H7 (cell line): Measurements from ENCODE around the gene PDE5A. TPM values are rescaled to one million over a fixed set of nuclear protein-coding genes. Genes with fewer than 3 reads are reported as not detected.
A peak's percentile ranks its signal among the peaks of the same experiment; 100 is the strongest.
"Not testable (repeated sequence)": the region's sequence is repeated elsewhere in the genome, so short reads cannot be mapped to it uniquely, and the experiment has no call there.

Experiments
- DNase-seq: peaks from one replicate; pipeline ENCODE4 v3.0.0; 2012
- H3K27me3 ChIP-seq: 2 replicates; pipeline ENCODE4 v1.6.0; 2011; ENCODE audit warnings: mild to moderate bottlenecking, low read length; ENCODE audit not compliant: control insufficient read depth, insufficient read depth
- H3K36me3 ChIP-seq: replicated peaks from 2 replicates; pipeline ENCODE4 v1.5.1; 2011; ENCODE audit warnings: low read length; ENCODE audit not compliant: control insufficient read depth, insufficient read depth
- H3K4me3 ChIP-seq: 2 replicates; pipeline ENCODE4 v1.5.1; 2011; ENCODE audit warnings: low read depth, mild to moderate bottlenecking, control low read depth, low read length, moderate library complexity; ENCODE audit not compliant: insufficient read depth
- total RNA-seq: library from RNA; depleted of rRNA; stranded (reverse); fragments of >200 nt; shearing (Covaris generic); gene quantifications from 2 replicates; pipeline ENCODE4 v1.2.3, GENCODE V29; 2014

The PDE5A gene
- total RNA-seq, 1 experiment from 2014 or later, result 17.2 TPM

DNA sequence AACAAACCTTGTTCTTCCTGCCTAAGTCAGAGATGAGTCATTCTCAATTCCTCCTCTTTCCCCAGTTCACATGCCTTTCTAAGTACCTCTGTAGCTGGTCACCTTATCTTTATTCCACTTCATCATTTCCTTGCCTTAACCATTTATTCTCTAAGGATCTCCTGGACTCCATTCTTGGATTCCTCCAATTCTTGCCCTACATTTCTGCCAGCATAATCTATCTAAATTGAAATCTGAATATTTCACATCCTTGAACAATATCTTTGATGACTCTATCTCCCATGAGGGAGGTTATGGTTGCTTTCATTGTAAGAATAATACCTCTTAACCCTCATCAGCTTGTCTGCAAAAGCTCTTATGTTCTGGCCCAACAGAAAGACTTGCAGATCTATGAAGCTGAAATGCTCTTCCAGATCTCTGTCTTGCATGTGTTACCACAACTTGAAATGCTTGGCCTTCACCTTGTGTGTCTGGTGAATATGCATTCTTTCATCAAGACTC is 28.6 kb upstream of the PDE5A start:
- Histone ChIP-seq H3K27me3 (no peaks in the 10 kb centered on the region), H3K36me3 (no peaks in the 10 kb centered on the region), H3K4me3 (no peak overlapping the region)
- no peak for DNase-seq

DNA sequence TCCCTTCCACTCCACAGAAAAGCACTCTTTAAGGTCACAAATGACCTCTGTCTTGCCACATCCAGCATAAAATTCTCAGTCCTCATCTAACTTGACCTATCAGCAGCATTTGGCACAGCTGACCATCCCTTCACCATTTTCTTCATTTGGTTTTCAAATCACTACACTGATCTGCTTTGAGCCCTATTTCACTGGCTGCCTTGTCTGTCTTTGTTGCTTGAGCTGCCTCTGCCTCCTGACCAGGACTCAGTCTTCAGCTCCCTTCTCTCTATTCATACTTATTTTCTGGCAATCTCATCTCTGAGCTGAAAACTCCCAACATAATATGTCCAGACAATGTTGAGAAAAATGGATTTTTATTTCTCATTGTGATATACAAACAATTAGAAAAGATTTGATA is 27.7 kb upstream of the PDE5A start:
- Histone ChIP-seq H3K36me3 (no peaks in the 10 kb centered on the region), H3K4me3 (no peak overlapping the region), H3K27me3 (no peaks in the 10 kb centered on the region)
- DNase-seq, result no peak

DNA sequence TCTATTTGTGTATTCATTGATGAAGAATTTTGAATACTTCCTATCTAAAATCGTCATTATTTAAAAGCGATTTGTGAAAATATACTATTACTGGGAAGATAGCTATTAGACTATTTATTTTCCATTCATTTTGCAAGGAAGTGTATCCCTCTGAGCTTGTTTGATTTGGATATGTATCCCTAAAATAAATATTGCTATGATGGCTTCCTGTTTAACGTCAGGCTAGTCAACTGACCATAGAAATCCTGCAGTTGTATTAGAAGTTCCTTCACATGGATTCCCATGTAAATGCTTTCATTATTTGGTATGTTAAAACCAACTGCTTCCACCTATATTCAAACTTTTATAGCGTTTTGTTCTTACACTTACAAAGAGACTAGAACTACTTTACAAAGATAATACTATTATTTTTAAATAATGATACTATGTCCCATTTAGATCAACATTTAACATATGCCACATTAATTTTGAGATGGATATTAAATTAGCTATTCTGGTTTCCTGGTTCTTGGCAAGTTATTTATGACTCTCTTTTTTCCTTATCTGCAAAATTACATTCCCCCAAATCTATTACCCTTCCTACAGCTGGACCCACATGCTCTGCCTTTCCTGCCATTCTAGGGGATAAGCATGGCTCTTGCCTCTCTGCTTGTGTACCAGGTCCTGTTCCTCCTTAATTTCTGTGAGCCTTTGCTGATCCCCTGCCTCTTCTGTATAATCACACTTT is 26.7 kb upstream of the PDE5A start:
- DNase-seq, result no peak
- Histone ChIP-seq H3K4me3 (no peak overlapping the region), H3K36me3 (no peaks in the 10 kb centered on the region)

DNA sequence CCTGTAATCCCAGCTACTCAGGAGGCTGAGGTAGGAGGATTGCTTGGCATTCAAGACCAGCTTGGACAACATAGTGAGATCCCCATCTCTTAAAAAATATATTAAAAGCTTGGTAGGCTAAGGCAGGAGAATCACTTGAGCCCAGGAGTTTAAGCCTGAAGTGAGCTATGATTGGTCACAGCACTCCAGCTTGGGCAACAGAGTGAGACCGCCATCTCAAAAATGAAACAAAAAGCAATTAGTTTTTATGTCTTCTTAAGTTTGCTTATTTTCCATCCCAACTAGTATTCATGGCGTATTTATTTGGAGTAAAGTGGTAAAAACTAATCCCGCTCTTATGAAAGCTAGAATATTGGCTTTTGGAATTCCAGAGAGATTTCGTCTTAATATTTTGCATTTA is 25.4 kb upstream of the PDE5A start:
- no peak overlapping the region for H3K4me3 ChIP-seq
- no peaks in the 10 kb centered on the region for H3K36me3 ChIP-seq
- DNase-seq, result no peak
- H3K27me3 ChIP-seq, result no peaks in the 10 kb centered on the region

More for the DNA sequence above, 26.7 kb upstream of the PDE5A start:
- H3K27me3 ChIP-seq, result no peaks in the 10 kb centered on the region

DNA sequence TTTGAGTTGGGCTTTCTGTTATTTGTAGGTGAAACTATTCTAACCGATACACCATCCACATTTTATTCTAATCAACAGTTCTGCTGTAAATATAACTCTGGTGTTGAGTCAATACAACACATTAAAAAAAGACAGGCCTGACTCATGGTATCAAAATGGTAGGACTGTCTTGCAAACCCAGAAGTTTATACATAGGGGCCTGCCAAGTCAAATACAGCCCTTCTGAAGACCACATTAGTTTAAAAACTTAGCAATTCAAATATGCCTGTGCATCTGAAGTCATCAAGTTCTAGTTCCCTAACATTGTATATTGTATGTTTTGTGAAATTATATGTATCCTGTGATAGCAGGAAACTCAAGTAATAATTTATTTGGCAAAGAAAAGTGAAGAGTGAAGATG is 24.4 kb upstream of the PDE5A start:
- DNase-seq, result no peak
- Histone ChIP-seq H3K4me3 (no peak overlapping the region), H3K27me3 (no peaks in the 10 kb centered on the region), H3K36me3 (no peaks in the 10 kb centered on the region)

DNA sequence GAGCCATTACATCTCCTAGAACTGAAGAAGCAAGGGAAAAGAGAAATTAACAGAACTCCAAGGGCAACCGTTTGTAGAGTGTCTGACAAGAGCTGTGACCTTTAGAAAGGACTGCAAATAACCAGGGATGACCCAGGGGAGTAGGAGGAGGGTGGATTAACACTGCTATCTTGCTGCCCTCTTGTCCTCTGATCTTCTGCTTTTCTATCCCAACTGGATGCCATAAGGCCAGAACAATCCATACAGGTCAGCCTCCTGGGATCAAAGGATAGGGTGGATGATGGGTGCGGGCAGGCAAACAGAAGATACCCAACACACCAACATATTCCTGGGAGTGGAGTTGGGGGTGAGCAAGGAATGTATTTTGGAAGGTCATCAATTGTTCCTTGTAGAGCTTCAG is 19.8 kb upstream of the PDE5A start:
- Histone ChIP-seq H3K36me3 (no peaks in the 10 kb centered on the region), H3K27me3 (no peaks in the 10 kb centered on the region), H3K4me3 (no peak overlapping the region)
- no peak for DNase-seq

DNA sequence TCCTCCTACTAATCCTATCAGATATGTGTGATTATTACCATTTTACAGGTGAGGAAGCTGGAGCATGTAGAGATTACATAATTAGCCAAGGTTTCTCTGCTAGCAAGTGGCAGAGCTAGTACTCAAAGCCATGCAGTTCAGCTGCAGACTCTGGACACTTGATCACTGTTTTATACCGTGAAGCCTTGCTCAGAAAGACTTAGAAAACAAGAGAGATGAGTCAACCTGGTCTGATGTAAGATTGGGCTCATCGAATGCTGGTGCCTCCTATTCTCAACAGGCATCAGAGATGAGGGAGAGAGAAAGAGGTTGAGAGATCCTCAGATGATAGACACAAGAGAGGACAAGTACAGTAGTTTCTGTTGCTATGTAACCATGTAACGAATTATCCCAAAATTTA is 19.0 kb upstream of the PDE5A start:
- Histone ChIP-seq H3K27me3 (no peaks in the 10 kb centered on the region), H3K4me3 (no peak overlapping the region), H3K36me3 (no peaks in the 10 kb centered on the region)
- no peak for DNase-seq

DNA sequence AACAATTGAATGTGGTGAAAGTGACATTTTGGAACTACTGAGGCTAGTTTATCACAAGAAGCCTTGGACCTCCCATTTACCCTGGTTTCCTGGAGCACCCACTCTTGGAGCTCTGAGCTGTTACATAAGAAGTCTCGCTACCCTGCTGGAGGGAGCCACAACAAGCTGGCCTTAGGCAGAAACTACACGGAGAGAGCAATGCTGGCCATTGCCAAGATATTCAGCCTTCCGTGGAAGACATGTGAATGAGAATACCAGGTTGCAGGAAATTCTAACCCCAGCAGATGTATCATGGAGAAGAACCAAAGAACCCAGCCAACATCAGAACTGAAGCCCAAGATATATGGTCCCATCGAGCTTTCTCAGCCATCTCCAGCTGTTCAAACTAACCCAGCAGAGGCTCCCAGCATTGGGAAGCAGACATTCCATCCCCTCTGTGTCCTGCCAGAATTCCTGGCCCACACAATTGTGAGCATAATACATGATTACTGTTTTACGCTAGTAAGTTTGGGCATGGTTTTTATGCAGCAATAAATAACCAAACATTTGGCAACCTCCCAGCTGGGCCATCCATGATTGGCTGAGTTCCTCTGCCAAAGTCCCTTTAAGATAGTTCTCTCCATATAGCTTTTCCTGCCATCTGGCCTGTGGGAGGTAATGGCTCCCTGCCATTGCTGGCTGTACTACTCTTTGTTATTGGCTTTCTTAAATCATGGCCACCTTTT is 17.9 kb upstream of the PDE5A start:
- no peaks in the 10 kb centered on the region for H3K36me3 ChIP-seq
- DNase-seq, result no peak
- no peak overlapping the region for H3K4me3 ChIP-seq
- H3K27me3 ChIP-seq, result no peaks in the 10 kb centered on the region

DNA sequence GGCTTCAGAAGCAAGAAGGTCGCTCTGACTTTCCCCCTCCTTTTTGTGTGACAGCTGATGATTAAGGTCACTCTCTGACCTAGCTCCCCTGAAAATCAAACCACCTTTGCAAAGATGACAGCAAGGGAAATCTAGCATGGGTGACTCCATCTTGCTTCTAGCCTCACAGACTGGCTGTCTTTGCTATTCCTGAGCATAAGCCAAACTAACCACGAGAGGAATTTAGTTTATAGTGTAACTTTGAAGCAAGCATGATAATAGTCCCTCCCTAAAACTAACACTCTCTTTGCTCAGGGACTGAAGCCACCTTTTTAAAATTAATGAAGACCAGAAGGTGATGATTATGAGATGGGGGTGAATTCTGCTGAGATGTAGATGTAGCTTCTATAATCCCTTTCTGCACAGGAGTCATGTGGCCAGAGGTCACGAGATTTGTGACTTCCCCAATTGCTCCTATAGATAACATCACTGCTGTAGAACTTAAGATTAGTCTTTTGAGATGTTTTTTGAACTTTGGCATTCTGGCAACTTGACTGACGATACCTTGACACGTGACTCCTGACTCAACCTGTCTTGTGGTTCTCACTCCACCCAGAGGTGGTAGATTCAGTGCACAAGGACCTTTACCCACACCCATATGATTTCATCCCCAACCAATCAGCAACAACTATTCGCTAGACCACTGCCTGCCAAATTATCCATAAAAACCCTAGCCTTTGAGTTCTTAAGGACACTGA is 14.9 kb upstream of the PDE5A start:
- H3K27me3 ChIP-seq, result no peaks in the 10 kb centered on the region
- no peak overlapping the region for H3K4me3 ChIP-seq
- H3K36me3 ChIP-seq, result no peaks in the 10 kb centered on the region
- DNase-seq, result no peak

DNA sequence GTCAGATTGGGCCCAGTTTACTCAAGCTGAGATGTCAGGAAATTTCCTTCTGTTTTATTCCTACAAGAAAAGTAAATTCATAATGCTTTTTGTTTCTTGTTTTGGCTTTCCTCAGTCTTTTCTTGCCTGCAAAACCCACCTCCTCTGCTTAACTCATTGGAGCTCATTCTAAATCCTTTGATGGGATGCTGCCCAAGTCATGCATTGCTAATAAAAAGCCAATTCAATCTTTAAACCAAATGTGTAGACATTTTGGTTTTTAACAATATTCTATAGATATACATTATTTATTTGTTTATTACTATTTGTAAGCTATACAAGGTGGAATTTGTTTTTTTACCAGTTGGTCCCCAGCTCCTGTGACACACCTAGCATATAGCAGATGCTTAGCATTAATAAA is 13.2 kb upstream of the PDE5A start:
- DNase-seq, result no peak
- Histone ChIP-seq H3K36me3 (no peaks in the 10 kb centered on the region), H3K4me3 (no peak overlapping the region), H3K27me3 (no peaks in the 10 kb centered on the region)

DNA sequence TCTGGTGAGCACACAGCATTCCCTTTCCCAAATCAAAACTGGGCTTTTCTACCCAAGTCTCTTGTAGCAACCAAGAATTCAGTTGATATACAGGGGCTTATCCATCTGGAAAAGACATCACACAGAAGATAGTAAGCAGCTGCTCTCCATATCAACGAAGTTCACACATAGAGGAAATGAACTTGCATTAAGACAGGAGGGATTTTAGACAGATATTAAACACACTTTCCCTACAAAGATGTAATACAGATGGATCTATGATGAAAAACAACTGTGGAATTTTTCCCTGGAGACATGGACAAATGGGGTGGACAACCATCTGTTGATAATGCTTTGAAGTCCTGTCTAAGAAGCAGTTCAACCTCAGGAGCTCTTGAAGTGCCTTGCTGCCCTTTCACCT is 9.8 kb upstream of the PDE5A start:
- Histone ChIP-seq H3K4me3 (no peak overlapping the region), H3K36me3 (no peaks in the 10 kb centered on the region), H3K27me3 (no peaks in the 10 kb centered on the region)
- no peak for DNase-seq

DNA sequence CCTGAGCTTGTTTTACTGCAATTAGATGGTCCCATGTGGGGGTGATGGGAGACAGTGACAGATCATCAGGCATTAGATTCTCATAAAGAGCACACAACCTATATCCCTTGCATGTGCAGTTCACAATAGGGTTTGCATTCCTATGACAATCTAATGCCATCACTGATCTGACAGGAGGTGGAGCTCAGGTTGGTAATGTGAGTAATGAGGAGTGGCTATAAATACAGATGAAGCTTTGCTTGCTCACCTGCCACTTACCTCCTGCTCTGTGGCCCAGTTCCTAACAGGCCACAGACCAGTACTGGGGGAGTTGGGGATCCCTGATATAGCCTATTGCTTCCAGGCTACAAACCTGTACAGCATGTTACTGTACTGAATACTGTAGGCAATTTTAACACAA is 8.2 kb upstream of the PDE5A start:
- H3K4me3 ChIP-seq, DNase-seq, H3K27me3 ChIP-seq, H3K36me3 ChIP-seq: not testable (repeated sequence)

DNA sequence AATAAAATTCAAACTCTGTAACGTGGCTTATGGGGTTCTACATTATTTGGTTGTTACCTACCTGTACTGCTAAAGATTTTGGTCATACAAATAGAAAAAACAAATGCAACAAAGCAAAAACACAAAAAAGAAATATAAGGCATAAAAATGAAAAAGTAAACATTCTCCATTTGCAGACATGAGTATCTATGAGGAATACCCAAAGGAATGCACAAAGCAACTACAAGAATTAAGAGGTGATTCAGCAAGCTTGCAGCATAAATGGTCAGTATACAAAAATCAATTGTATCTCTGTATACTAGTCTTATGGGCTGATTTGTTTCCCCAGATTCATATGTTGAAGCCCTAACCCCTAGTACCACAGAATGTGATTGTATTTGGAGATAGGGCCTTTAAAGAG is 3.6 kb upstream of the PDE5A start:
- no peak overlapping the region for H3K4me3 ChIP-seq
- H3K27me3 ChIP-seq, result peaks cover 5% of the 10 kb centered on the region; the same call in 1 of the 2 replicates
- H3K36me3 ChIP-seq, result no peaks in the 10 kb centered on the region
- DNase-seq, result no peak

DNA sequence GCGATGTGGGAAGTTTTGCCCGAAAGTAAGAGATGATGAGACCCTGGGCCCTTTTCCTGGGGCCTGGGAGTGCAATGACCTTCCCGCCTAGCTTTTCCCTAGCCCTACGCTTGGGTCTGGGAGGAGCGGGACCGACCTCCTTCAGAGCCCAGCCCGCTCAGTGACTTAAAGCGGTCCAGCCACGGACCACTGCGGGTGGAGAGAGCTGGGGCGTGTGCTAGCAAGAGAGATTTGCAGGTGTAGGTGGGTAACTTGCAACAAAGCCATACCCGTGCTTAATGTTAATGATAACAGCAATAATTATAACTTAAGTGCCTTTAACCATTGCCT is 503 bp upstream of the PDE5A start:
- no peak for DNase-seq
- Histone ChIP-seq H3K27me3 (peaks cover 5% of the 10 kb centered on the region; the same call in 1 of the 2 replicates), H3K36me3 (no peaks in the 10 kb centered on the region), H3K4me3 (peak overlapping the region; percentile 88)
